ENCODE measurements around the gene PLXNB1. TPM values are rescaled to one million over a fixed set of nuclear protein-coding genes. Genes with fewer than 3 reads are reported as not detected.
A peak's percentile ranks its signal among the peaks of the same experiment; 100 is the strongest.

The PLXNB1 gene
- total RNA-seq, 1 donor from 2014 or later: 195 TPM

DNA sequence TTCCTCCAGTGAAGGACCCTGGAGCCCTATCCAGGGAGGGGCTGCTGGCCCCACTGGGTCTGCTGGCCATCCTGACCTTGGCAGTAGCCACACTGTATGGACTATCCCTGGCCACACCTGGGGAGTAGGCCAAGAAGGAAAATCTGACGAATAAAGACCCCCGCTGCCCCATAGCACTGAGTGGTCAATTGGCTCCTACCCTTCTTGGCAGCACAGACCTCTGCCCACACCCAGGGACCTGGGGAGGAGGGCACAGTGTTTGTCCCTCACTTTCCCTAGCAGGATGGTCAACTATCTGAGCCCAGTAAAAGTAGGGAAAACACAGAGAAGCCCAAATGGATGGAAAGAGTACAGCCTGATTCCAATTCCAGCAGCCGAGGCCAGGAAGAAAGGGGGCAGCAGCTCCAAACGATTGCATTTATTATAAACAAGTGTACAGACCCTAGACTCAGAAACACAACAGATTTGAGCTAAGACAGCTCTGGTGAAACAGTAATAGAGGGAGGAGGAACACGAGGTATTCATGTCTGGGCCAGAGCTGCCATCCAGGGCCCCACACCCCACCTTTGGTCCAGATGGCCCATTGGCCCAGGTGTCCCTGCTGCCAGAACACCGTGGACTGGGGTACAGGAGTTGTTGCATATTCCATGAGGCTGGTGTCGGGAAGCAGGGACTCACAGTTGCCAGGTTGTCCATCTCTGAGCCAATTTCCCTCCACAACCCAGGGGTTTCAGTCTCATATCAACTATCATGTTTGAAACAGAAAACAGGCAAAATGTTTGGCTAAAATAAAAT is 37.8 kb upstream of the PLXNB1 start:
- H3K27me3 Mint-ChIP-seq (ENCODE audit: unreplicated experiment): peaks cover 12% of the 10 kb centered on the region
- H3K4me3 Mint-ChIP-seq (ENCODE audit: unreplicated experiment): peak overlapping the region; percentile 64

DNA sequence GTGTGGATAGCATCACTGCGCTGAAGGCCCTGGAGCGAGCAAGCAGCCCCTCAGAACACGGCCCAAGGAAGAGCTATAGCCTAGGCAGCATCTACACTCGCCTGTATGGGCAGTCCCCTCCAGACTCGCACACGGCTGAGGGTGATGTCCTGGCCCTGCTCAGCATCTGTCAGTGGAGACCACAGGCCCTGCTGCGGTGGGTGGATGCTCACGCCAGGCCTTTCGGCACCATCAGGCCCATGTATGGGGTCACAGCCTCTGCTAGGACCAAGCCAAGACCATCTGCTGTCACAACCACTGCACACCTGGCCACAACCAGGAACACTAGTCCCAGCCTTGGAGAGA is 37.2 kb upstream of the PLXNB1 start:
- Mint-ChIP-seq H3K27ac (ENCODE audit: unreplicated experiment) (peak overlapping the region; percentile 98), H3K9me3 (ENCODE audit: unreplicated experiment) (peaks cover 12% of the 10 kb centered on the region), H3K36me3 (ENCODE audit: unreplicated experiment) (peaks cover 7% of the 10 kb centered on the region), H3K4me1 (ENCODE audit: low read depth, unreplicated experiment) (peaks cover 27% of the 10 kb centered on the region), H3K27me3 (ENCODE audit: unreplicated experiment) (peaks cover 12% of the 10 kb centered on the region), H3K4me3 (ENCODE audit: unreplicated experiment) (peak overlapping the region; percentile 64)
- TF ChIP-seq, protein P1, sequence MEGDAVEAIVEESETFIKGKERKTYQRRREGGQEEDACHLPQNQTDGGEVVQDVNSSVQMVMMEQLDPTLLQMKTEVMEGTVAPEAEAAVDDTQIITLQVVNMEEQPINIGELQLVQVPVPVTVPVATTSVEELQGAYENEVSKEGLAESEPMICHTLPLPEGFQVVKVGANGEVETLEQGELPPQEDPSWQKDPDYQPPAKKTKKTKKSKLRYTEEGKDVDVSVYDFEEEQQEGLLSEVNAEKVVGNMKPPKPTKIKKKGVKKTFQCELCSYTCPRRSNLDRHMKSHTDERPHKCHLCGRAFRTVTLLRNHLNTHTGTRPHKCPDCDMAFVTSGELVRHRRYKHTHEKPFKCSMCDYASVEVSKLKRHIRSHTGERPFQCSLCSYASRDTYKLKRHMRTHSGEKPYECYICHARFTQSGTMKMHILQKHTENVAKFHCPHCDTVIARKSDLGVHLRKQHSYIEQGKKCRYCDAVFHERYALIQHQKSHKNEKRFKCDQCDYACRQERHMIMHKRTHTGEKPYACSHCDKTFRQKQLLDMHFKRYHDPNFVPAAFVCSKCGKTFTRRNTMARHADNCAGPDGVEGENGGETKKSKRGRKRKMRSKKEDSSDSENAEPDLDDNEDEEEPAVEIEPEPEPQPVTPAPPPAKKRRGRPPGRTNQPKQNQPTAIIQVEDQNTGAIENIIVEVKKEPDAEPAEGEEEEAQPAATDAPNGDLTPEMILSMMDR (IDR thresholded peaks at IDR 0.05; ENCODE audit: partially characterized antibody, unreplicated experiment): no peak
- DNase-seq: no peak

More for the DNA sequence above, 37.8 kb upstream of the PLXNB1 start:
- DNase-seq: no peak
- H3K27ac Mint-ChIP-seq (ENCODE audit: unreplicated experiment): peak overlapping the region; percentile 98
- peaks cover 12% of the 10 kb centered on the region for H3K9me3 Mint-ChIP-seq (ENCODE audit: unreplicated experiment)
- TF ChIP-seq, protein P1 (IDR thresholded peaks at IDR 0.05; ENCODE audit: partially characterized antibody, unreplicated experiment): no peak
- peaks cover 7% of the 10 kb centered on the region for H3K36me3 Mint-ChIP-seq (ENCODE audit: unreplicated experiment)
- peaks cover 28% of the 10 kb centered on the region for H3K4me1 Mint-ChIP-seq (ENCODE audit: low read depth, unreplicated experiment)

DNA sequence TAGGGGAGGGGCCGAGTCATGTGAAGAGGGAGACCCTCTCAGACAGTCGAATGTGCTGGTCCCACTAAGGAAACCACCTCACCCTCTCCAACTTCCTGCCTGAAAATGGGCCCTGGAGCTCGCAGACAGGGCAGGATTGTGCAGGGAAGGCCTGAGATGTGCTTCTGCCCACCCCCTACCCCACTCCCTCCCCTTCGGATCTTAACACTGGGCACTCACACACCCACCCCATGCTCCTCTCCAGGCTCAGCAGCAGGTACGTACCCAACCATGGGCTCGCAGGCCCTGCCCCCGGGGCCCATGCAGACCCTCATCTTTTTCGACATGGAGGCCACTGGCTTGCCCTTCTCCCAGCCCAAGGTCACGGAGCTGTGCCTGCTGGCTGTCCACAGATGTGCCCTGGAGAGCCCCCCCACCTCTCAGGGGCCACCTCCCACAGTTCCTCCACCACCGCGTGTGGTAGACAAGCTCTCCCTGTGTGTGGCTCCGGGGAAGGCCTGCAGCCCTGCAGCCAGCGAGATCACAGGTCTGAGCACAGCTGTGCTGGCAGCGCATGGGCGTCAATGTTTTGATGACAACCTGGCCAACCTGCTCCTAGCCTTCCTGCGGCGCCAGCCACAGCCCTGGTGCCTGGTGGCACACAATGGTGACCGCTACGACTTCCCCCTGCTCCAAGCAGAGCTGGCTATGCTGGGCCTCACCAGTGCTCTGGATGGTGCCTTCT is 36.7 kb upstream of the PLXNB1 start:
- Mint-ChIP-seq H3K27ac (ENCODE audit: unreplicated experiment) (peak overlapping the region; percentile 98), H3K4me3 (ENCODE audit: unreplicated experiment) (no peak overlapping the region), H3K4me1 (ENCODE audit: low read depth, unreplicated experiment) (peaks cover 27% of the 10 kb centered on the region), H3K27me3 (ENCODE audit: unreplicated experiment) (peaks cover 12% of the 10 kb centered on the region), H3K9me3 (ENCODE audit: unreplicated experiment) (peaks cover 12% of the 10 kb centered on the region), H3K36me3 (ENCODE audit: unreplicated experiment) (peaks cover 7% of the 10 kb centered on the region)
- TF ChIP-seq, protein P1 (IDR thresholded peaks at IDR 0.05; ENCODE audit: partially characterized antibody, unreplicated experiment): no peak
- DNase-seq: no peak

DNA sequence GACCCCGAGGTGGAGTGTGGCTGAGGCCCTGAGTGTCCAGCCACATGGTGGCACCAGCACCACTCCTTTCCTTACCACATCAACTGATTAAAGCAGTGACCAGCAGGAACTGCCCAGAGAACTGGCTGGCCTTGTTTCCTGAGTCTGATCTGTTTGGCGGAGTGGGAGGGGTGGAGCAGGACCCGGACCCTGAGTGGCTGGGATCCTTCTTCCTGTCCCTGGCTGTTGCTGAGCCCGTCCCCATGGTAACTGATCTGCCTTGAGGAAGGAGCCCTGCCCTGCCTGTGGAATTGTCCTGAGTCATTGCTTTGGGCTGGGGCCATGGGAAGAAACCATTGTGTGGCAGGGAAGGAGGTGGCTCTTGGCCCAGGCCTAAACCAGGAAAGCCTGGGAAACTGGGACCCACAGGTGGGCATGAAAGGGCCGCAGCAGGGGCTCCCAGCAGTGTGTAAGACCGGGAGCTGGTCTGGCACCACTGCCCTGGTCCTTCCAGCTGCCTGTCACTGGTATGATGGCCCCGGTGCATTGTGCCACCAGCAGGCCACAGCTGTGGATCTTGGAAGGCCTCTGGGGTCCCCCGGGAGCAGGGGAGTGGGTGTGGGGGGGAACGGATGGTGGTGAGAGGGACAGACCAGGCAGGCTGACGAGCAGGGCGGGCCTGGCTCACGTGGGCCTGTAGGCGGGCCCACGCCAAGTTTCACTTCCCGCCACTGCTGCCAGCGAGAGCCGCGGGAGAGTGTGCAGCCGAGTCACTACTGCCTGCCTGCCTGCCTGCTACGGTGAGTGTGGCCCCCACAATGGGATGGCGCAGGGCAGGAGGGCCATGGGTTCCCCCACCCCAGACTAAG is 35.9 kb upstream of the PLXNB1 start:
- H3K27me3 Mint-ChIP-seq (ENCODE audit: unreplicated experiment): peaks cover 12% of the 10 kb centered on the region
- peak overlapping the region; percentile 98 for H3K27ac Mint-ChIP-seq (ENCODE audit: unreplicated experiment)
- peaks cover 7% of the 10 kb centered on the region for H3K36me3 Mint-ChIP-seq (ENCODE audit: unreplicated experiment)
- peaks cover 27% of the 10 kb centered on the region for H3K4me1 Mint-ChIP-seq (ENCODE audit: low read depth, unreplicated experiment)
- TF ChIP-seq, protein P1 (IDR thresholded peaks at IDR 0.05; ENCODE audit: partially characterized antibody, unreplicated experiment): no peak
- peak overlapping the region; percentile 79 for H3K4me3 Mint-ChIP-seq (ENCODE audit: unreplicated experiment)
- H3K9me3 Mint-ChIP-seq (ENCODE audit: unreplicated experiment): peaks cover 12% of the 10 kb centered on the region
- peak; percentile 89 for DNase-seq

All from glutamatergic neuron (in vitro differentiated cells).